ENCODE results near the gene ANO10. TPM values are rescaled to one million over a fixed set of nuclear protein-coding genes. Genes with fewer than 3 reads are reported as not detected.

Gene ANO10
- total and polyA plus RNA-seq, 2 of the 8 experiments (the other 6 are each of a cell fraction or from before 2014, with no cell fraction given), result 38.0 to 53.2 TPM

GRCh38 chr3:43525386-43525785, 96.4 kb downstream of the ANO10 start (continued):
- TF ChIP-seq BCL11A (IDR thresholded peaks at IDR 0.05; ENCODE audit: low read depth in 2 of 2, low read length in 2 of 2), result no peak
- no peak for TF ChIP-seq EZH2 (IDR thresholded peaks at IDR 0.05; ENCODE audit: low read depth, low read length, severe bottlenecking)

All from H1 (cell line).